ENCODE data around the gene WWP2.

DNA sequence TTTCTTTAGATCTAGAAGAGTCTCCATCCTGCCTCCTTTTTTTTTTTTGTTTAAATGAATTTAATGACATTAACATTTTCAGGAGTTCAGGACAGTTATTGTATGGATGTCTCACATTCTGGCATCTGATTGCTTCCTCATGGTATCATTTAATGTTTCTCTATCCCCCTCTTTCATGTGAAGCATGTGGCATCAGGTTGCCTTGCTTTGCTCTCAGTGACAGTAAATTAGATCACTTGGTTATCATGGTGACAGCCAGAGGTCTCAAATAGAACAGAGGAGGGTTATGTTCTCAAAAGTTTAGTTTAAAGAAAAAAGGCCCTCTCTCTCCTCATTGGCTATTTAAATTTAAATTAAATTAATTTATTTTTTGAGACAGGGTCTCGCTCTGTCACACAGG lies 74.1 kb downstream of the WWP2 start:
- TF ChIP-seq POLR2AphosphoS5 (IDR thresholded peaks at IDR 0.05; ENCODE audit: borderline replicate concordance, low read depth, low read length), result no peak
- TF ChIP-seq EZH2 (IDR thresholded peaks at IDR 0.05), result no peak

Measured in SK-N-MC (cell line).